Mesothelial cell of epicardium (in vitro differentiated cells): Measurements from ENCODE around the gene USP43. TPM values are rescaled to one million over a fixed set of nuclear protein-coding genes. Genes with fewer than 3 reads are reported as not detected.

Experiments
- DNase-seq, 2 experiments: peaks; one replicate each; pipeline ENCODE4 v3.0.0; 2021; ENCODE audit warnings: low spot score in 2 of 2; ENCODE audit not compliant: unreplicated experiment in 2 of 2
- H3K27ac Mint-ChIP-seq: 2 replicates; pipeline ENCODE4 v1.8.0; 2021; ENCODE audit warnings: mixed read lengths
- H3K27me3 Mint-ChIP-seq: 2 replicates; pipeline ENCODE4 v1.8.0; 2021; ENCODE audit warnings: low read depth, mixed read lengths
- H3K36me3 Mint-ChIP-seq: 2 replicates; pipeline ENCODE4 v1.8.0; 2021; ENCODE audit warnings: mixed read lengths
- H3K4me1 Mint-ChIP-seq: 2 replicates; pipeline ENCODE4 v1.8.0; 2021; ENCODE audit warnings: mixed read lengths
- H3K4me3 Mint-ChIP-seq: 2 replicates; pipeline ENCODE4 v1.8.0; 2021; ENCODE audit warnings: mild to moderate bottlenecking, moderate library complexity, mixed read lengths
- H3K9me3 Mint-ChIP-seq: 2 replicates; pipeline ENCODE4 v1.8.0; 2021; ENCODE audit warnings: mixed read lengths
- CTCF ChIP-seq: fragments of 200-600 bp; sonication (generic); IDR thresholded peaks from one replicate; pipeline ENCODE4 v1.5.0; 2021; ENCODE audit warnings: antibody characterized with exemption; ENCODE audit not compliant: unreplicated experiment
- total RNA-seq: library from RNA; stranded (reverse); gene quantifications from 3 replicates; pipeline ENCODE4 v1.2.1, GENCODE V29; 2021

USP43 gene
- total RNA-seq, 1 donor from 2014 or later: 8.9 TPM

GRCh38 chr17:9776911-9777310, 131.6 kb downstream of the USP43 start:
- no peak for TF ChIP-seq CTCF
- Mint-ChIP-seq H3K36me3 (no peaks in the 10 kb centered on the region), H3K4me1 (no peaks in the 10 kb centered on the region), H3K9me3 (no peaks in the 10 kb centered on the region), H3K27me3 (peaks cover 39% of the 10 kb centered on the region), H3K4me3 (no peak overlapping the region), H3K27ac (no peak overlapping the region)
- DNase-seq: no peak

Other genes starting within 250 kb of the USP43 start
- gene STX8, start 69.7 kb upstream of the USP43 start, total RNA-seq: 50.4 to 53.3 TPM (median 53.1 TPM) in 3 replicates
- gene CFAP52, start 68.9 kb upstream of the USP43 start, total RNA-seq: not detected in 3 replicates
- not detected in 3 replicates for gene DHRS7C, start 146.1 kb downstream of the USP43 start, total RNA-seq
- gene GSG1L2, start 176.6 kb downstream of the USP43 start, total RNA-seq: not detected in 3 replicates
- 1.3 to 1.6 TPM (median 1.5 TPM) in 3 replicates for gene GLP2R, start 180.4 kb downstream of the USP43 start, total RNA-seq